BLaER1 treated with 17β-estradiol and CSF1 and Interleukin-3, amounts not matched to agents 10 nM and 100 nM (cell line): Measurements from ENCODE around the gene DGCR6.
"Not testable (repeated sequence)": the region's sequence is repeated elsewhere in the genome, so short reads cannot be mapped to it uniquely, and the experiment has no call there.

Experiments
- H3K27ac ChIP-seq, 11 experiments: shearing (Covaris generic); formaldehyde crosslinking; 2 replicates each; pipeline ENCODE4 v1.8.1; 2022
- H3K27me3 ChIP-seq, 11 experiments: shearing (Covaris generic); formaldehyde crosslinking; 2 replicates each; pipeline ENCODE4 v1.8.1; 2022
- H3K36me3 ChIP-seq, 11 experiments: shearing (Covaris generic); formaldehyde crosslinking; 2 replicates each; pipeline ENCODE4 v1.8.1; 2022
- H3K4me1 ChIP-seq, 10 experiments: shearing (Covaris generic); formaldehyde crosslinking; 2 replicates each; pipeline ENCODE4 v1.8.1; 2022
- H3K4me2 ChIP-seq, 11 experiments: shearing (Covaris generic); formaldehyde crosslinking; 2 replicates each; pipeline ENCODE4 v1.8.1; 2022
- H3K4me3 ChIP-seq, 10 experiments: shearing (Covaris generic); formaldehyde crosslinking; 2 replicates each; pipeline ENCODE4 v1.8.1; 2022
- H3K9ac ChIP-seq, 11 experiments: shearing (Covaris generic); formaldehyde crosslinking; 2 replicates each; pipeline ENCODE4 v1.8.1; 2022
- H3K9me3 ChIP-seq, 11 experiments: shearing (Covaris generic); formaldehyde crosslinking; replicated peaks in 1 of 11; 2 replicates each; pipeline ENCODE4 v1.8.1; 2022
- H4K20me1 ChIP-seq, 11 experiments: shearing (Covaris generic); formaldehyde crosslinking; 2 replicates each; pipeline ENCODE4 v1.8.1; 2022
- Cebpa-rat ChIP-seq, 11 experiments: shearing (Covaris generic); IDR thresholded peaks; 2 replicates each; pipeline ENCODE4 v1.8.1; 2022

DGCR6 gene

DNA sequence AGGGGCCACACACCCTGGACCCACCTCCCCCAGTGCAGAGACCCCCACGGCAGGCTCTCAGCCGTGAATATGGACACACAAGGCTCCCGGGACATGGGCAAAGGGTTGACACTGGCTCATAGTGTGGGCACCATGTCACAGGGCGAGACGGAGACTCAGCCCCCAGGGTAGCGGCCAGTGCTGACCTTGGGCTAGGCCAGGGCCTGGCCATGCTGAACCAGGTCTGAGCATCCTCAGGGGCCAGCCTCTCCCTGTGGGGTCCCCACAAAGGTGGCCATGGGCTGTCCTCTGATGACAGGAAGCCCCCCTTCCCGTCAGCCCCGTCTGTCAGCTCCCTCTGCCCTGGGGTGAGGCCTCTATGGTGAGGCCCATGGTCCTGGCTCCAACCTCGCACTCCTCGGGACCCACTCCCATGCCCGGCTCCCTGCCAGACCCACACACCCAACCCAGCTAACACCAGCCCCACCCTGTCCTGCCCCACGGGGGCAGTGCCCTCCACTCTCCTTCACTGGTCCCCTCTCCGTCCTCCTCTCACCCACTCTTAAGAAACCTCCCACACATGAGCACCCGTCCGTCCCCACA is 49.0 kb downstream of the DGCR6 start:
- H3K36me3 ChIP-seq = no peaks in the 10 kb centered on the region
- no peak overlapping the region for H3K4me2 ChIP-seq
- no peak overlapping the region for H3K27ac ChIP-seq
- TF ChIP-seq Cebpa-rat (IDR thresholded peaks at IDR 0.05) = no peak
- no peaks in the 10 kb centered on the region for H3K27me3 ChIP-seq
- no peaks in the 10 kb centered on the region for H3K9me3 ChIP-seq
- no peak overlapping the region for H3K9ac ChIP-seq
- peaks cover 0 to 22% (median 6%) of the 10 kb centered on the region in 10 experiments; a peak in 12 of 20 replicates for H3K4me1 ChIP-seq
- H3K4me3 ChIP-seq = no peak overlapping the region
- no peaks in the 10 kb centered on the region for H4K20me1 ChIP-seq

DNA sequence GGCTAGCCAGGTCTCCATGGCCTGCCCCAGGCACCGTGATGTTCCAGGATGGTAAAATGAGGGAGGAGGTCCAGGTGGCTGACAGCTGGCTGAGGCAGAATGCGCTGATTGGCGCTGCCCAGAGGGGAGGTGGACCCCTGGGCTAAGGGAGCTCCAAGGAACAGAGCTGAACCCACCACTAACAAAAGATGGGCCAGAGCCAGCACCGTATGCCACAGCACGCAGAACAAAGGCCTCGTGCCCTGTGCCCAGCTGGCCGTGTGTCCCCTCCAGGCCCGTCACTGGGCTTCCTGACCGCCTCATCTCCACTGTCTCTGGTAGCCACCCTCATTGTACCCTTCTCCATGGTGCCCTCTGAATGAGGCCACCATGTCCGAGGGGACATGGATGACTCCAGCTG is 49.6 kb downstream of the DGCR6 start:
- H3K27me3 ChIP-seq = no peaks in the 10 kb centered on the region
- no peak overlapping the region for H3K4me2 ChIP-seq
- H3K27ac ChIP-seq = no peak overlapping the region
- no peak overlapping the region for H3K9ac ChIP-seq
- H3K36me3 ChIP-seq = no peaks in the 10 kb centered on the region
- peaks cover 0 to 22% (median 6%) of the 10 kb centered on the region in 10 experiments; a peak in 12 of 20 replicates for H3K4me1 ChIP-seq
- no peaks in the 10 kb centered on the region for H3K9me3 ChIP-seq
- no peaks in the 10 kb centered on the region for H4K20me1 ChIP-seq
- no peak for TF ChIP-seq Cebpa-rat (IDR thresholded peaks at IDR 0.05)
- H3K4me3 ChIP-seq = no peak overlapping the region

DNA sequence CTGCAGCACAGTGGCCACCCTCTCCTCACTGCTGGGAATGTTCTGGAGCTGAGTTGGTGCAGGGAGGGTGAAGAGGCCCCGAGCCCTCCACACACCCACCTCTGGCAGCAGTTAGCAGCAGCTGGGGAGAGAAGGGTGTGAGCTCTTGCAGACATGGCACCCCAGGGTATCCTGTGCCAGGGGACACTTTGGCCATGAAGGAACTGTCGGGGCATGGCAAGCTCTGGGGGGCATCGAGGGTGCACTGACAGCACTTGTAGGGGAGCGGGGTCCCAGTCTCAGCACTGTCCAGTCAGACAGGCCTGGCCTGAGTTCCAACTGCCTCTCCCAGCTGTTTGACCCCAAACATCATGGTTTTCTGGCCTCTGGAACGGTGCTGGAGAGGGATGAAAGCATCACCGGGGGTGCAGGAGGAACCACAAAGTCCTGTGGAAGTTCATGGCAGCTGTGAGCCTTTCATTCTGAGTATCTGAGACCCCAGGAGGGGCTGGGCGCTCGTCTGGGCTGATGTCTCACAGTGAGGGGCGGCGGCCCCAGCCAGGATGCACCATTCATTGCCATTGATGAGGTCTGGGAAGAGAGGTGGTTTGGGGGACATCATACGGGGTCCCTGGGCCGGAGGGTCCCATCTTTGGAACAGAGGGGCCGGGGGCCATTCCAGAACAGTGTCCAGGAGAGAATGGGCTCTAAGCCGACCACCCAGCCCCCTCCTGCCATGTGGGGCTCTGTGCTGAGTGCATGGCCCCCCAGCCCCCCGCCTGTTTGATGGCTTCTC is 50.2 kb downstream of the DGCR6 start:
- not testable (repeated sequence) for H3K4me3 ChIP-seq, H3K9me3 ChIP-seq, H3K36me3 ChIP-seq, H3K4me2 ChIP-seq, H3K9ac ChIP-seq, H3K27ac ChIP-seq, H4K20me1 ChIP-seq, H3K27me3 ChIP-seq
- peaks cover 0 to 22% (median 6%) of the 10 kb centered on the region in 10 experiments; a peak in 12 of 20 replicates for H3K4me1 ChIP-seq

- H3K4me3 ChIP-seq, H3K9ac ChIP-seq, H3K9me3 ChIP-seq, H3K36me3 ChIP-seq, H4K20me1 ChIP-seq, H3K4me2 ChIP-seq, H3K27ac ChIP-seq, H3K27me3 ChIP-seq: not testable (repeated sequence)
- peaks cover 0 to 20% (median 6%) of the 10 kb centered on the region in 10 experiments; a peak in 12 of 20 replicates for H3K4me1 ChIP-seq
Observed at GRCh38 chr22:18956956-18957355, 50.8 kb downstream of the DGCR6 start.

GRCh38 chr22:18957621-18958320 is 51.7 kb downstream of the DGCR6 start:
- not testable (repeated sequence) for H3K9ac ChIP-seq, H3K27me3 ChIP-seq, H3K4me2 ChIP-seq, H4K20me1 ChIP-seq, H3K4me3 ChIP-seq, H3K36me3 ChIP-seq, H3K9me3 ChIP-seq, H3K27ac ChIP-seq
- peaks cover 0 to 14% (median 6%) of the 10 kb centered on the region in 10 experiments; a peak in 12 of 20 replicates for H3K4me1 ChIP-seq

GRCh38 chr22:18958321-18958705 is 52.2 kb downstream of the DGCR6 start:
- not testable (repeated sequence) for H3K4me3 ChIP-seq, H3K27ac ChIP-seq, H3K36me3 ChIP-seq, H3K27me3 ChIP-seq, H4K20me1 ChIP-seq, H3K9ac ChIP-seq, H3K4me2 ChIP-seq, H3K9me3 ChIP-seq
- H3K4me1 ChIP-seq = peaks cover 0 to 10% (median 3%) of the 10 kb centered on the region in 10 experiments; a peak in 12 of 20 replicates

GRCh38 chr22:18958738-18959137 is 52.6 kb downstream of the DGCR6 start:
- H3K27me3 ChIP-seq, H3K36me3 ChIP-seq, H3K4me2 ChIP-seq, H4K20me1 ChIP-seq, H3K4me3 ChIP-seq, H3K9me3 ChIP-seq, H3K9ac ChIP-seq, H3K4me1 ChIP-seq, H3K27ac ChIP-seq: not testable (repeated sequence)

DNA sequence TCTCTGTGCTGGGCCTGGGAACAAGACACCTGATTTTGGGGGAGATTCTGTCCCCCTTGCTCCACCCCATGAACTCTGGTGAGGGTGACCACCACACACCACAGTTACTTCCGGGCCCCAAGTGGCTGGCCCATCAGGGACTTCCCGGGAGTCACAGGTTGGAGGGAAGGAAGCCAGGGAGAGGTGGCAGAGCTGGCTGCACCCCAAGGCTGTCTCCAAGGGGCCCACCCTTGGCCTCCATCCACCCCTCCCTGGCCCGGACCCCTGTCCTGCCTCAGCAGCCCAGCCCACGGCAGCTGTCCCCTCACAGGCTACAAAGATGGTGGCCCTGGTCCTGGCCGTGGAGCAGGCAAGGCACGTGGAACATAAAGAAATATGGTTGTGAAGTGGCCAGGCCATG is 53.1 kb downstream of the DGCR6 start:
- H3K9ac ChIP-seq, H3K27ac ChIP-seq, H4K20me1 ChIP-seq, H3K4me3 ChIP-seq, H3K4me1 ChIP-seq, H3K27me3 ChIP-seq, H3K36me3 ChIP-seq, H3K9me3 ChIP-seq: not testable (repeated sequence)
- peak overlapping the region in 1 of 11 experiments; percentile 15; a peak in 3 of 22 replicates for H3K4me2 ChIP-seq

GRCh38 chr22:18959741-18960140 is 53.6 kb downstream of the DGCR6 start:
- not testable (repeated sequence) for H3K36me3 ChIP-seq, H3K27ac ChIP-seq, H4K20me1 ChIP-seq, H3K4me3 ChIP-seq, H3K9ac ChIP-seq, H3K9me3 ChIP-seq, H3K27me3 ChIP-seq
- Histone ChIP-seq H3K4me1 (peaks cover 0 to 12% (median 2%) of the 10 kb centered on the region in 10 experiments; a peak in 8 of 20 replicates), H3K4me2 (peak overlapping the region in 1 of 11 experiments; percentile 3; a peak in 2 of 22 replicates)

DNA sequence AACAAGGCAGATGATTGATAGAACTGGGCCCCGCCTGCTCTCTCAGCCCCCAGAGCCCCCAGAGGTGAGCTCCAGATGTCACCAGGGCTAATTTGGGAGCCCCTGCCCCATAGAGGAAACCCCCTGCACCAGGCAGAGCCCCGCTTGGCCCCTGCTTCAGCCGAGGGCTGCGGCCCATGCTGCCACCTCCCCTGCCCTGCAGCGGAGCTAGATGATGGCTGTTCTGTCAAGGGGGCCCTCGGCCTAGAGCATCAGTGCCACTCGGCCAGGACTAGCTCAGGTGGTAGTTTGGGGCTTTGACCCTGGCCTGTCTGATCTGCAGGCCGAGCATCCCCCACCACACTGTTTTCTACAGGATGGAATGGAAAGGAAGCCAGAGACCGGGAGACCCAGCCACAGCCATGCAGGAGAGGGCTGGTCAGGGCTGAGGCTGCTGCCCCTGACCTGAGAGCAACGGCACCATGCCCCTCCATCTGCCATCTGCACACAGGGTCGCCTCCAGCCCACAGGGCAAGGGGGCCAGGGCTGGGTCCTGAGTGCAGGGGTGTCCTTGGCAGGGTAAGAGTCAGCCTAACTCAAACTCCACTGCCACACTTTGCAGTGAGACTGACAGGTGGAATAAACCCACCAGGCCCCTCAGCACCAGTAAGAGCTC is 54.2 kb downstream of the DGCR6 start:
- H3K4me3 ChIP-seq, H3K9me3 ChIP-seq, H3K27me3 ChIP-seq, H4K20me1 ChIP-seq, H3K9ac ChIP-seq, H3K36me3 ChIP-seq, H3K27ac ChIP-seq: not testable (repeated sequence)
- Histone ChIP-seq H3K4me2 (peak overlapping the region in 1 of 11 experiments; percentile 3; a peak in 1 of 22 replicates), H3K4me1 (peaks cover 0 to 17% (median 7%) of the 10 kb centered on the region in 10 experiments; a peak in 12 of 20 replicates)

DNA sequence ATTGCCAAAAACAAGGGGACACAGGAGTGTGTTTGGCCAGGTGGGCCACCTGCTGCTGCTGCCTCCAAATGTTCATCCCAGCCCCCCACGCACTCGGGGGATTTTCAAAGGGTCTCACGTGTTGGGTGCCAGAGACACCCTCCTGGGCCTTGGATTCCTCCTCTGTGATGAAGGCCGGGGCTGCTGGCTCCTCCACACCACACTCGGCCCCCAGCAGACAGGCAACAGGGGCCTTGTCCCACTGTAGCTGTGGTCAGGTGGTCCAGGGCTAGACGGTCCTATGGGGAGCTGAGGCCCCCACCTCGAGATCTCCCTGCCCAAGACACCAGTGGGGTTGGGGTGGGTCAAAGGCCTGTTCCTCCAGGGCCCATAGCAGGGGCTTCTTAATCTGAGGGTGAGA is 55.1 kb downstream of the DGCR6 start:
- H4K20me1 ChIP-seq, H3K36me3 ChIP-seq, H3K27ac ChIP-seq, H3K4me3 ChIP-seq, H3K9ac ChIP-seq, H3K27me3 ChIP-seq, H3K4me2 ChIP-seq, H3K9me3 ChIP-seq: not testable (repeated sequence)
- peaks cover 5 to 26% (median 16%) of the 10 kb centered on the region in 10 experiments; a peak in 18 of 20 replicates for H3K4me1 ChIP-seq
